Psoas muscle (tissue), 8 donors: ENCODE measurements around the gene WWOX. TPM values are rescaled to one million over a fixed set of nuclear protein-coding genes. Genes with fewer than 3 reads are reported as not detected.

ENCODE experiments used
- ATAC-seq, 4 donors: fragments of 200-7000 bp; cut with Tn5 transposase; one replicate each; pipeline ENCODE4 v1.9.1; 2020; ENCODE audit warnings: moderate library complexity in 3 of 4, mild to moderate bottlenecking in 2 of 4
- DNase-seq, 2 donors: peaks; one replicate each; pipeline ENCODE4 v3.0.0-alpha.2; 2020
- H3K27ac ChIP-seq: fragments of 200-600 bp; one replicate; pipeline ENCODE4 v1.8.0; 2022
- H3K27me3 ChIP-seq, 3 donors: fragments of 200-600 bp in 1 of 3; one replicate each; pipeline versions ENCODE4 v1.6.1 to v1.8.0; 2013 to 2022; ENCODE audit warnings: low read length in 2 of 3, mild to moderate bottlenecking in 2 of 3, moderate library complexity in 1 of 3; ENCODE audit not compliant: insufficient read depth in 3 of 3
- H3K36me3 ChIP-seq, 2 donors: fragments of 200-600 bp in 1 of 2; one replicate each; pipeline versions ENCODE4 v1.6.1 to v1.8.0; 2013 to 2022; ENCODE audit warnings: low read depth in 1 of 2, mild to moderate bottlenecking in 1 of 2, moderate library complexity in 1 of 2; ENCODE audit not compliant: insufficient read depth in 1 of 2
- H3K4me1 ChIP-seq: fragments of 200-600 bp; one replicate; pipeline ENCODE4 v1.8.0; 2022
- H3K4me3 ChIP-seq: fragments of 200-600 bp; one replicate; pipeline ENCODE4 v1.8.0; 2022; ENCODE audit warnings: mild to moderate bottlenecking
- H3K9me3 ChIP-seq: fragments of 200-600 bp; one replicate; pipeline ENCODE4 v1.8.0; 2022
- CTCF ChIP-seq: fragments of 200-600 bp; IDR thresholded peaks from one replicate; pipeline ENCODE4 v1.8.0; 2022; ENCODE audit warnings: antibody characterized with exemption
- WGBS, 3 donors: extraction: QIAGEN DNeasy Blood & Tissue Kit; methylation state at CpG; one replicate each; pipeline versions ENCODE4 v1.1.6 to v1.1.7; 2013; 5-methylcytosine and 5-hydroxymethylcytosine counted together
- intact Hi-C, 2 donors: fragments of 100-400 bp; cut with DNase I; formaldehyde crosslinking; loops; one replicate each; pipeline versions ENCODE4 v1.11.0 to v1.14.2; 2022
- polyA plus RNA-seq, 3 donors: library from polyadenylated mRNA; stranded (reverse); fragments of 200-250 nt; gene quantifications; one replicate each; pipeline ENCODE4 v1.2.3, GENCODE V29; 2013
- total RNA-seq, 4 donors: library from RNA; stranded (reverse); fragmentation: NEBNext Ultra II Directional in 2 of 4; extraction: Animal tissue kit (Norgen Biotek cat#: 25700) in 2 of 4; gene quantifications; one replicate each; pipeline versions ENCODE4 v1.2.1 to v1.2.4, GENCODE V29; 2021 to 2023
- donor health status: healthy with polysubstance abuse.
- donor health status: DM: no; HTN: no; CAD: no; lungs with moderate emphysema.
- donor health status: Bipolar disorder and iron deficiency.
- donor health status: healthy.
- donor health status: DM: yes; HTN: yes; CAD: no.
- donor health status: DM: no; HTN: no; CAD: no.
- donor health status: DM: no; HTN: no; CAD: no.
- donor health status: DM: yes; HTN: yes; CAD: no.

The WWOX gene
- total and polyA plus RNA-seq, 7 donors: 3.1 to 6.6 (median 5.0) TPM

GRCh38 chr16:78843978-78844377 is 744.5 kb downstream of the WWOX start:
- H3K4me3 ChIP-seq: no peak overlapping the region
- intact Hi-C loops: no loop called here
- TF ChIP-seq CTCF: no peak
- H3K27ac ChIP-seq: no peak overlapping the region
- no peaks in the 10 kb centered on the region for H3K36me3 ChIP-seq
- ATAC-seq: no peak
- H3K4me1 ChIP-seq: peaks cover 16% of the 10 kb centered on the region
- 75 to 90% (median 86%) methylated on average over 5 of the region's 5 CpGs for WGBS, 3 donors
- H3K9me3 ChIP-seq: no peaks in the 10 kb centered on the region
- H3K27me3 ChIP-seq: no peaks in the 10 kb centered on the region
- DNase-seq: no peak

- no peaks in the 10 kb centered on the region for H3K27me3 ChIP-seq
- peaks cover 16% of the 10 kb centered on the region for H3K4me1 ChIP-seq
- no peak for DNase-seq
- no peak overlapping the region for H3K4me3 ChIP-seq
- TF ChIP-seq CTCF: no peak
- no peaks in the 10 kb centered on the region for H3K9me3 ChIP-seq
- intact Hi-C loops: no loop called here
- H3K27ac ChIP-seq: no peak overlapping the region
- ATAC-seq: peak; percentile 75 to 91 (median 80)
- H3K36me3 ChIP-seq: no peaks in the 10 kb centered on the region
- WGBS, 3 donors: 32 to 50% (median 45%) methylated on average over 7 of the region's 7 CpGs
Measured at GRCh38 chr16:78844682-78845081, 745.2 kb downstream of the WWOX start.

GRCh38 chr16:78851266-78851665 is 751.8 kb downstream of the WWOX start:
- Histone ChIP-seq H3K4me3 (no peak overlapping the region), H3K27me3 (no peaks in the 10 kb centered on the region), H3K27ac (no peak overlapping the region), H3K36me3 (no peaks in the 10 kb centered on the region), H3K9me3 (no peaks in the 10 kb centered on the region), H3K4me1 (no peaks in the 10 kb centered on the region)
- DNase-seq (no peak), ATAC-seq (no peak)
- WGBS, 3 donors: 62 to 66% (median 66%) methylated on average over 3 of the region's 3 CpGs
- intact Hi-C loops: no loop called here
- no peak for TF ChIP-seq CTCF

GRCh38 chr16:78852081-78852635 is 752.7 kb downstream of the WWOX start:
- Histone ChIP-seq H3K36me3 (no peaks in the 10 kb centered on the region), H3K4me1 (no peaks in the 10 kb centered on the region), H3K27me3 (no peaks in the 10 kb centered on the region), H3K27ac (no peak overlapping the region), H3K4me3 (no peak overlapping the region), H3K9me3 (no peaks in the 10 kb centered on the region)
- no peak for DNase-seq
- 92 to 96% (median 96%) methylated on average over 4 of the region's 4 CpGs for WGBS, 3 donors
- intact Hi-C loops: no loop called here
- no peak for TF ChIP-seq CTCF
- no peak for ATAC-seq

GRCh38 chr16:78862022-78862421 is 762.6 kb downstream of the WWOX start:
- Histone ChIP-seq H3K36me3 (no peaks in the 10 kb centered on the region), H3K27me3 (no peaks in the 10 kb centered on the region), H3K9me3 (no peaks in the 10 kb centered on the region), H3K4me1 (peaks cover 10% of the 10 kb centered on the region), H3K4me3 (no peak overlapping the region), H3K27ac (no peak overlapping the region)
- 96 to 98% (median 98%) methylated on average over 2 of the region's 2 CpGs for WGBS, 3 donors
- no peak for TF ChIP-seq CTCF
- DNase-seq (no peak), ATAC-seq (no peak)
- intact Hi-C loops: no loop called here
